Activated CD4-positive, alpha-beta T cell treated with anti-CD3 and anti-CD28 coated beads, Interleukin-2, amount 50 U/mL, for 24 hours (primary cell): ENCODE data around the gene SMG6.

Source experiments
- DNase-seq, 2 donors: peaks; one replicate each; pipeline ENCODE4 v3.0.0-alpha.2; 2020; ENCODE audit warnings: low read depth in 1 of 2, low spot score in 1 of 2

The SMG6 gene

DNA sequence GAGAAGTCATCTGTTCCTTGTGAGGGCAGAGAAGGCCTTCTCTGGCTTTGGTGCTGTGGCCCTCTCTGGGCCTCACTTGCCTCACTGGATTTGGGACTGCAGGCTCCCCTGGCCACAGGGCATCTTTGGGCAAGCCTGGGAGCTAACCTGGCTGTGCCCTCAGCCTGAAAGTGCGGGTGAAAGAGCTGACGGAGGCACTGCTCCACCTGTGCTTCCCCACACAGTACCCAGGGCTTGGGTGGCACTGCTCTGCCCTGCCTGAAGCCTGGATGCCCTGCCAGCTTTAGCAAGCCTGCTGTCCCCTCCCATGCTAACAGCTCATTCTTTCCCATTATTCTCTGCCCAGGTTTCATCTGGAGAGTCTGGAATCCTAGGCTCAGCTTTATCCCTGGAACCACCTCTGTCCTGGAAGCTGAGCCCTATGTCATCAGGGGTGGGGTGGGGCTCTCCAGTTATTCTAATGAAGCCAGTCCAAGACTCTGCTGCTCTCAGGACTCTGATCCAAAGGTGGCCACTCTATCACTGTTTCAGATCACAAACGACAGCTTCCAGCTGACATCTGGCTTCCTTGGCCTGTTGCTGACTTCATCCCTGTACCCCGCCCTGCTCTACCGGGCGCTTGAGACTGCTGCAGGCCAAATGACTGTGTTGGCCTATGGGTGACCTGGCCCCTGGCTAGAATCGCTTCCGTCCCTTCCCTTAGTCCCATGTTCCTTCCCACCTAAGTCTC, 219.4 kb downstream of the SMG6 start:
- no peak for DNase-seq

DNA sequence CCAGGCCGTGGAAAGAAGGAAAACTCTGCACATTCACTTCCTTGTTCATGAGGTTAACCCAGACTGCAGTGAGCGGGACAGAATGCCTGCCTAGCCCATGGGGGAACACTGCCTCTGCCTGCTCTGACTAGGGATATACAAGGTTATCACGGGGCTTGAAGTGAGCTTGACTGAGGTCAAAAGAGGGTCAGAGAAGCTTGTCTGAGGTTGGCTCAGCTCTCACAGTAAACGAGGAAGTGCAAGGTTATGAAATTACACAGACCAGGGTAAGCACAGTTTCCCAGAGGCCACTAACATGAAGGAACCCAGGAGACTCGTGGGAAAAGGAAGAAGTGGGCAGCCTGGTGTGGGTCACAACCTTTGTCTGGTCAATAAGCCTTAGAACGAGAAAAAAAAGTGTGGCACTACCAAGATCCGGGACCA, 220.0 kb downstream of the SMG6 start:
- no peak for DNase-seq

DNA sequence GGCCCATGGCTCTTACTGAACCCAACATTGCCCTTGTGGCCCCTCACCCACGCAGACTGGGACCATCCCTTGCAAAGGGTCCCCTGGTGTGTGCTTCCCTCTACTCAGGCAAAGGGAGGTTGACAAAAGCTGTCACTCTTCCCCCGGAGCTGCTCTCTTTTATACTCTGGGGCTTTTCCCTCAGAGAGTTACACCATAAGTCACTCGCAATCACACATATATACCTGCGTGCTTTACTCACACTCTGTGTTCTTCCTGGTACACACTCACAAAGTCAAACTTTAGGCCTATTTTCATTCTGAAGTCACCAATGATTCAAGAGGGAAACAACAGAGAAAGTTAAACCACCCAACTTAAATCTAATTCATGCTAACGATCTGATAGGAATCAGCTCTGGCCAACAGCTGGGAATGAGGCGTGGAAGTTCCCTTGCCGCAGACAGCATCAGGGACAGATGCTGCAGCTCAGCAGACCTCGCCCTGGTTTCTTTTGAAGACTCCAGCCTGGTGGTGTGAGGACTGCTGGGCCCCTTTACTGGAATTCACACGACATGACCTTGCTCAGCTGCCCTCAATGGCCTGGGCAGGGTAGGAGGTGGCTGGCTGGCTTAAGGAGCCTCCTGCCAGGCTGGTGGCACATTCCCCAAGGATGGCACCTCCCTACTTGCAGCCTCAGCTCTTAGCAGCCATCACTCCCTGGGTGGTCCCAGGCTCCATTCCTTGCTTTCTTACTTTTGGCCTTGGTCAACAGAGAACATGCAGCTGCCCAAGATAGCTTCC, 221.4 kb downstream of the SMG6 start:
- DNase-seq, result no peak

DNA sequence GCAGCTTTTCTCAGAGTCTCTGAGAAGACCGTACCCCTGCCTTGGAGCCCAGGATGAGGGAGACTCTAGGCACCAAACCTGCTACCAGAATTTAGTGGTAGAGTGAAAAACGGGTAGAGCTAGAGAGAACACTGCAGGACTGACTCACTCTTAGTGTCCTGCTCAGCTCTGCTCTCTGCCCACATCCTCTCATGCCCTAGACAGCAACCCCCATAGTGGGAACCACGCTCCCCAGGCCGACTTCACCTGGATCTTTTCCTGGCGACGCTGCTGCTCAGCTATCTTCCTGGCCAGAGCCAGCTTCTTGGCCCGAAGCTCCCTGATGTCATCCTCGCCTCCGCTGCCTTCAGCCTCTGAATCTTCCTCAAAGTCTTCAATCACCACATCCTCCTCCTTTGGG, 222.0 kb downstream of the SMG6 start:
- no peak for DNase-seq

DNA sequence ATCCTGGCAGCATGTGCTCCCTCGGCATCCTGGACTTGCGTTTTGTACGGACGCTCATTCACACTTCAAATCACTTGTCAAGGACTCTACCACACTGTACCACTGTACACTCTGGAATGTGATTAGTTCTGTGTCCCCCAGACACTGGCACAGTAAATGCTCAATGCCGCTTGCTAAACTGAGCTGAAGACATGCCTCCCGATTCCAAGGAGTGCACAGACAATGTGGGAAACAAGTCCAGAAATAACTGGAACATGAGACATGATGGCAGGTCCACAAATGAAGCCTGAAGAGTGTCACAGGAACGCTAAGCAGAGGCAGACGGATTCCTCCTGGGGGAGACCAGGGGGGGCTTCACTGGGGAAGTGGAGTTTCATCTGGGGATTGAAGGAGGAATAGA, 226.5 kb downstream of the SMG6 start:
- DNase-seq, result no peak

DNA sequence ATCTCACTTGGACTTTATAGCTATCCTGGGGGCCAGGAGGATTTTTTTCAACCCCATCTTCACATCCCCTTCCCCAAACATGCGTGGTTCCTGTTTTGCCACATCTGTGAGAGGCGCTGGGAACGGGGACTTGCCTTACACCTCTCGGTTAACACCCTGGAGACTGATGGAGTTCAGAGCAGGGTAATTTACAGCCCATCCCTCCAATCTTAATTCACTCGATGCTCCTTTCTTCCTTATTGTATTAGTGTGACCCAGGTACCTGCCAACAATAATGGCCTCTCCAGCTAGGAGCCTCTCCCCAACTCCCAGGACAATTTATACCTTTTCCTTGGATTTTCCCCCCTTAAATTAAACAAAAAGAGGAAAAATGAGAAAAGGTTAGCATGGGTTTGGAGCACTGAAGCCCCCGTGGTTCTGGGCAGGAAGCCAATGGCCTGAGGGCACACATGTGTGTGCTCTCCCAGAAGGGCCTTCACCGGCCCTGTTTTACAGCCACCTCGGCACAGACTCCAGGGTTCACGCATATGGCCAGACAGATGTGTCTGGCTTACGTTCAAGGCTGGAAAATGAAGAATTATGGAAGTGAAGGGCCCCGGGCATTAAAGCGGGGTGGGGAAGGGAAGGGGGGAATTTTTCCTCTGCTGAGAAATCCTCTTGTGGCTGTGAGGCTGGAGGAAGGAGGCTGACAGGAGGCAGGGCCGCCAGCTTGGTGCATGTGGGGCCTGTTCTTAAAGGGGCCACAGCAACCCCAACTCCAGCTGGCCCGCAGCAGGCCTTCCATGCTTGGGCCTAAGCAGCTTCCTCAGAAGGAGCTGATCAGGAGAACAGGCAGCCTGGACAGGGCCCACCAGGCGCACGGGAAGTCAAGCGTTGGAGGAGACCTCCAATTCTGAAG, 227.2 kb downstream of the SMG6 start:
- no peak for DNase-seq

DNA sequence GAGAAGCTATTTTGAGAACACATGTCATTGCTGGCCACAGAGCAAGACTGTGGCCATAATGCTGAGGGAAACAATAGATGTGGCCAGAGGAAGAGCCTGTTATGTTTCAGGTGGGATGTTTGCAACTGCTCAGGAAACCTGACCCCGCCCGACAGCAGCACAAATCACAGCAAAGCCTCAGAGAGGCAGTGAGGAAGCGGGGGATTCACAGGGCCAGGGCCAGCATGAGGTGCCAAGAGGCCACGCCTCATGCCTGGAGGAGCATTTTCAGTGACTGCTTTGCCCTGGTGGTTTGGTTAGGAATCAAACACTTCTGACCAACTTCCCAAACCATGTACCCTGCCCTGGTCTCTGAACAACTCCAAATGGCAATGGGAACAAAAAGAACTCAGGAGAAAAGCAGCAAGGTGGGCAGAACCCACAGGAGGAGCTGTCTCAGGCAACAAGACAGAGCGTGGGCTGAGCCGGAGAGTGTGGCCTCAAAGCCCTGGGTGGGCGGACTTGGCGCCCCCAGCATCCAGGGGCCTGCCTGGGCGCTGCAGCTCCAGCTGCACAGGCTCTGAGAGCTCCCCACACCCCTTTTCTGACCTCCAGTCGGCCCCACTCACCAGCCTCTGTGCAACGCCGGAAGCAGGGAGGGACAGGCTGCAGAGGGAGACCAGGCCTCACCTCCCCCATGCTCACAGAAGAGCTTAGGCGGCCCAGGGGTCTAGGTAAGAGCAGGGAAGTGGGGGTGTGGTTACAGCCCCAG, 228.1 kb downstream of the SMG6 start:
- DNase-seq, result no peak

DNA sequence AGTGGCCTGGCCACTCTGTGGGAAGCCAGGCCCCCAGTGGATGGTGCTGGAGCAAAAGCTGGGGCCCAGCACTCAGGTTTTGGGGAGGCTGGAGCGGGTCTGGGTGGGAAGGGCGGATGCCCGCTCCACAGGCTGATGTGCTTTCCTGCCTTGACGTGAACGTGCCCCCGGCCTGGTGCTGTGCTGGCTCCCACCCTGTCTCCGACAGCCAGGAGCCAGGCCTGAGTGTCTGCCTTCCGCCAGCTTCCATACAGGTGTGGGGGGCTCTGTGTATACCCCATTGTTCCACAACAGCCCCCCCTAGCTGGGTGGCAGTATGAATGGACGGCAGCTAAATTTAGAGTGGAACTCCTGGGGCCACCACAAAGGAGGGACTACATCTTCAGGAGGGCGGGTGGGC, 228.7 kb downstream of the SMG6 start:
- DNase-seq, result no peak

DNA sequence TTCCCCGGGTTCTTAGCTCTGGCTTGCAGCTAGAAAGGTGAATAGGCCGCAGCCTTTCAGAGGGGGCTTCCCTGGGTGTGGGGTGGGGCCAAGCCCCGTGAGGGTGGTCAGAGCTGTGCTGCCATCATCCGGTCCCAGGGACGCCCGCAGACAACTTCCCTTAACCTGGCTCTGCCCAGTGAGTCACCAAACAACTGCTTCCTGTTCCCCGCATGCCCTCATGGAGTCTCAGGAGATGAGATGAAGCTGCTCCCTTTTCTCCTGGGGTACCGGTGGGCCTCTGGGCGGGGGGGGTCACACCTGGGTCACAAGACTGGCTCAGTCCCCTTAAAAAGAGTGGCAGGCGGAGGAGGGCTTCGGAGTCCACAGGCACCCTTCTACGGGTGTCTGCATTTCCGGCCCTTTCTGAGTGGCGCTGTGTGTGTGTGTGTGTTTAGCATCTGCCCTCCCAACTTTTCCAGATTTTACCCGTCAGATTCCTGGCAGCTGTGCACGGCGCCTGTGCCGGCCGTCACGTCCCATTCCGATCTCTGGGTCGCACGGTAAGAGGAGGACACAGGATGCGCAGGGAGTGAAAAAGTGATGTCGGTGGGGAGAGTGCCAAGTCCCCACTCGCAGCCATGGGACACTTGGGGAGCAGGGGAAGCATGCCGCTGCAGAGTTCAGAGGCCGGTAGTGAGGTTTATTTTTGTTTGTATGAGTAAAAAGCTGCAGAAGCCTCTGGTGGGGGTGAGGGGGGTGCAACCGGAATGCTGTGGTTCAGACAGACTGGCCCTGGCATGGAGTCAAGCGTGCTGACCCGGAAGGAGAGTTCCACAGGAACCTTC, 231.9 kb downstream of the SMG6 start:
- DNase-seq, result no peak

DNA sequence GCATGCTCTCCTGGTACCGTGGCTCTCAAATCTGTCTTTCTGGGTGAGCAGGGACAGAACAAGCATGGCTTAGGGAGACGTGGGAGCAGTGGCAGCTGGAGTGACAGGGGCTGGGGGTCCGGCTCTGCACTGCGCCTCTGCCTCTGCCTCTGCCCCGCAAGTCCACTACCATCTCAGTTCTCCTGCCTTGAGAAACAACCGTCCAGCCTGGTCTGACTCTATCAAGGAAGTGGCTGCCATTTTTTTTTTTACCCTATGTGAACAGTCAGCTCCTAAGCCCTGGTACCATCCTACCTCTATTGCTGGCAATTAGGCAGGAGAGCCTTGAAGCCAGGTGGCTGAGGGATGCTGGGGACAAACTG, 232.6 kb downstream of the SMG6 start:
- no peak for DNase-seq

DNA sequence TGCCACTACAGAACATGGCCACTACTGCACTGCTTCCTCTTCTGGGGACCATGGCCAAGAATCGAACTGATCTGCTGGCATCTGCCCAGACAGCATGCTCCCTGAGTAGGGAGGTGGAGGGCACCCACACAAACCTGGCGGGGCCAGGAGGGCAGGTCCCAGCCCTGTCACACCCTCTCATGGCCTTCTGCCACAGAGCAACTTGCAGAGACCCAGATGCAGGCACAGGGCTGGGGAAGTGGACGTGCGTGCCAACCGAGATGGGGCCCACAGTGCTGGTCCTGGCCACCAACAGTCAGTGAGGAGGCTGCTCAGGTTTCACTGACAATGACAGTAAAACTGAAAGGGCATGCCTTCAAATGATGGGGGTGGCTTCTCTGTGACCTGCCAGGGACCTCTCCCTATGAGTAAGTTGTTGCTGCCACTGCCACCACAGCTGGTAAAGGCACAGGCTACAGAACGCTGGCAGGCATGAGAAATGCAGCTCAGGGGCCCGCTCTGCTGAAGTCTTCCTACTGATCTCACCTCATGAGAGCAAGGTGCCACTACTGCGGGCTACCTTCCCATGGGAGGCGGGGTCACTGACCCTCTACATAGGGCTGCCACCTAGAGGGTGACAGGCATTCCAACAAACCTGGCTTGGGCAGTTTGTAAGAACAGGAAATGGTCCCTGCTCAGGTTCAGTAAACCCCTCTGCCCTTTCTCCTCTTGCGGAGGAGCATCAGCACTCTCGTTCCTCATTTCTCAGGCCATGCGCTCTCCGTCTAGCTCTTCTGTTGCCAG, 233.2 kb downstream of the SMG6 start:
- DNase-seq, result peak in 1 of 2 donors; percentile 63

DNA sequence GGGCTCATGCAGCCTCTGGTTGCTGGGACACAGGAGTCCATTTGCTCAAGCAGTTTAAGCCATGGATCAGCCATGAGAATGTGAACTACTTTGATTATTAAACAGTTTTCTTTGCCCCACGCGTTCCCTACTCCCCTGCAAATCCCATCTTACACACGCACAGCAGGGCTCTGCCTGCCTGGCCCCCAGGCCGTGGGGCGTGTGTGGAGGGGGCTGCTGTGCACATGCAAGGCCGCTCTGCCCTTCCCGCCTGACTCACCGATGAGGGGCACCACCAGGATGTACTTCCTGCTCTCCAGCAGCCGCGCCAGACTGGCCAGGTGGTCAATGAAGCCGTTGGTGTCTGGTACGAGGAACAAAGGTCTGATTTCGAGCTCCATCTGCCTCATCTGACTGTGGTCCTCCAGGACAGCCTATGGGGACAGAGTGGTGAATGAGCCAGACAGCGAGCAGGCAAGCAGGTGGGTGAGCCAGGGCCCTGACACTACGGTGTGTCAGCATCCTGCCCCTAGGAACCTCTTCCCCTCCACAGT, 235.0 kb downstream of the SMG6 start:
- no peak for DNase-seq

DNA sequence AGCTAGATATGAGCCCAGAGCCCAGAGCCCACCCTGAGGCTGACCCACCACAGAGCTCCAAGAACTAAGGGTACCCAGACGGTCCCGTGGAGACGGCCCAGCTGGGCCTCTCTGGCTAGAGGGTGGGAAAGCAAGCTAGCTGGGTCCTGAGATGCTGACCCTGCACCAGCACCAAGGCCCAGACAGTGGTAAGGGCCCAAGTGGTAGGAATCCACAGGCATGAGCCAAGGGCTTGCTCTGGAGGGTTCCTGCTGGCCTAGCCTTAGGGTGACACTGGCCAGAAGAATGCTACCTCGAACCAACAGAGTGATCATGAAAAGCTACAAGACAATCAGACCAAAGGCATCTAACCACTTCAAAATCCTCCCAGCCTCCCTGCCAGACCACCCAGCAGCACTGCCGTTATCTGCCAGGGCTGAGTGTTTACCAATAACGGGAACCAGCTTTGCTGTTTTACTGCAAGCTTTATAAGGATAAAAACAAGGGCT, 235.5 kb downstream of the SMG6 start:
- DNase-seq, result no peak

DNA sequence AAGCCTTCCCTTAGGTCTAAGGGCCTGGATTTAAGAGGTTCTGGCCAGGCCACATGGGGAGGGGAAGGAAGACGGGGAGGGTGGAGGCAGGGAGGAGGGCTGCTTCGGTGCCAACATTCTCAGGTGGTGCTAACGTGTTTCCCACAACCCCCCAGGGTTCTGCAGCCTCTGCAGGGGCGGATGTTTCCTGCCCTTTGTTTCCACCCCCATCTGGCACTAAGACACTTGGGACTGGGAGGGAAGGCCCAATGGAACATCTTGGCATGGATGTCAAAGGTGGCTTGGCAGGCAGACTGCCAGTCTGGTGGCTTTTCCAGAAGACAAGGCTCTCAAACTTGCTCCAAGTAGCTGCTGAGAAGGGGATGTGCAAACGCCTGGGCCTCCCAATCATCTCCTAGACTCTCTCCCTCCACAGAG, 236.0 kb downstream of the SMG6 start:
- DNase-seq, result no peak

DNA sequence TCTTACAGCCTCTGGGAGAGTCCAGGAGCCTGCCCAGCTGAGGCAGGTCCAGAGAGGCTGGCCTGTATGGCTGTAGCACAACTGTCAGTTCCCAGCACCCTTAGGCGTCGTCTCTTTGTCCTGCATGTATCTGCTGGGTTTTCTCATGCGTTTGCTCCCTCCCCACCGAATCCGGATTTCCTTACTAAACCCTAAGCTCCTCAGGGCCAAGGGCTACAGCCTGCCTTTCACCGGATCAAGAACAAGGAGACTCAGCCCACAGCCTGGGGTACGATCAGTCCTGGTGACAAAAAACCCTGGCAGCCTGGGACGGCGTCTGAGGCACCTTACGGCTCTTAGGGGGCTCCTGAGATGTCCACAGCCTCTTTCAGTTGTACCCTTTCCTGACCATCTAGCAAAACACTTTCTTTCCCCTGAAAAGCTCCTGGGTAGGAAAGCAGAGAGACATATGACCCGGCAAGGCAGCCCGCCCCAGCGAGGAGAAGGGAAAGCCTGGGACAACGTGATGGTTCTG, 236.5 kb downstream of the SMG6 start:
- DNase-seq, result no peak

DNA sequence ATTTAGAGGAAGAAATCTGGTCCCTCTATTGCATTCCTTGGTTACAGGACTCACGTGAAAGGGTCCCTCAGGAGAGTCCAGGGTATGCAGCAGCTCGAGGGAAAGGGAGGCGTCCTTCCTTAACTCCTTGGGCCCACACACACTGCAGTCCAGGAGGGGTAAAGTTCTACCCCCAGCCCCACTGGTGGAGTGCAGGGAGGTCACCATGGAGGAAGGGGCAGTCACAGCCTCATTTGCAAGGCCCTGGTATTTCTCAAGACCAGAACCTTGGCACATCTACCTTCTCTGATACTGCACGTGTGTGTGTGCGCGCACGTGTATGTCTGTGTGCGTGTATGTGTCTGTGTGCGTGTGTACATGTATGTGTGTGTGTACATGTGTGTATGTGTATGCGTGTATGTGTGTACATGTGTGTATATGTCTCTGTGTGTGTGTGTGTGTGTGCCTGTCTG, 237.6 kb downstream of the SMG6 start:
- no peak for DNase-seq

DNA sequence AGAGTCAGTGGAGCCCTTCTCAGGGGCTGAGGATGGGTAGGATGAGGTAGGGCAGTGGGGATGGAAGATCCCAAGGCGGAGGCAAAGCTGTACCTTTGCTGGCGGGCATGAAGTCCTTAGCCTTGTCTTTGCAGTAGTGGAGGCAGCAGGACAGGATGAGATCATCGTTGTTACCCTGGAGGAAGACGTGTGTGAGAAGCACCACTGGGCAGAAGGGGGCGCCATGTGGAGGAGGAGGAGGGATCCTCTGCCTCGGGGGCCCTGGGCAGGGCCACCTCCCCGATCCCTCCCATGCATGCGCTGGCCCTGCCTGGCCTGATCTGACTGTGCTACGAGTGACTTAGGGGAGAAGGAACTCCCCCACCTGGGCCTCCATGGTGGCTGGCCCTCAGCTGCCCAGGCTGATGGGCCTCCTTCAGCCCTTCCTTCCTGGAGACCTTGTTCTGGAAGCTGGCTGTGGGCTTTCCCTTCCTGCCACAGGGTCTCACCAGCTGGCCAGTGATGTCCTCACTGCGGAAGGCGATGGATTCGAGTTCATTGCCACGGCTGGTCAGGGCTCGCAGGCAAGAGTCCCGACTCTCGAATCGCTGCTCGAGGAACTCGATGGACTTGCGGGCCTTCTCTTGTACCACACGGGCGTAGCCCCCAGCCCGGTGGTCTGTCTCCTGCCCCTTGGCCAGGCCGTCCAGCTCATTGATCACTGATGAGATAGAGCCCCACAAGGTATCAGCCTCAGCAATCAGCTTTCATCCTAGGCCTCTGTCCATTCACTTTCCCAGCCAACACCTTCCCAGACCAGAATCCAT, 238.4 kb downstream of the SMG6 start:
- DNase-seq, result no peak

DNA sequence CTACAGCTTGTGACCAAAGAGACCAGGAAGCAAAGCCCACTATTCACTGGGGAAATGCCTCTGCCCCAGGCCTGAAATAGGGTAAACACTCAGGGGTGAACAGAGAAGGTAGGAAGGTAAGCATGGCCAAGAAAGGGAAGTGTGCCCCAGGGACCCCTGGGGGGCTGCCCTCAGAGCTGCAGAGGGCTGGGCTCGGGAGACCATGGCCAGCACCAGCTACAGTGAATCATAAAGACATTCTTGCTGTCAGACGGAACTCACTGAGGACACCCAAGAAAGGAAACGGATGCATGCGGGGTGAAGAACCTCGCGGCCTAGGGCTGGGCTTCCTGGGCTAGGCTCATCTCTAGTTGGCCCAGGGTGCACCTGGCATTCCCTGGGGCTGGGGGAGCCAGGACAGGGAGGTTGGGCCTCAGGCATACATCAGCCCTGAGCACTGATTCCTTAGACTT, 239.0 kb downstream of the SMG6 start:
- DNase-seq, result no peak
